ENCODE measurements around the gene SLC35D1. TPM values are rescaled to one million over a fixed set of nuclear protein-coding genes. Genes with fewer than 3 reads are reported as not detected.
"Not testable (repeated sequence)": the region's sequence is repeated elsewhere in the genome, so short reads cannot be mapped to it uniquely, and the experiment has no call there.

Gene SLC35D1
- total and polyA plus RNA-seq, 7 donors: 2.5 to 7.0 (median 5.9) TPM

DNA sequence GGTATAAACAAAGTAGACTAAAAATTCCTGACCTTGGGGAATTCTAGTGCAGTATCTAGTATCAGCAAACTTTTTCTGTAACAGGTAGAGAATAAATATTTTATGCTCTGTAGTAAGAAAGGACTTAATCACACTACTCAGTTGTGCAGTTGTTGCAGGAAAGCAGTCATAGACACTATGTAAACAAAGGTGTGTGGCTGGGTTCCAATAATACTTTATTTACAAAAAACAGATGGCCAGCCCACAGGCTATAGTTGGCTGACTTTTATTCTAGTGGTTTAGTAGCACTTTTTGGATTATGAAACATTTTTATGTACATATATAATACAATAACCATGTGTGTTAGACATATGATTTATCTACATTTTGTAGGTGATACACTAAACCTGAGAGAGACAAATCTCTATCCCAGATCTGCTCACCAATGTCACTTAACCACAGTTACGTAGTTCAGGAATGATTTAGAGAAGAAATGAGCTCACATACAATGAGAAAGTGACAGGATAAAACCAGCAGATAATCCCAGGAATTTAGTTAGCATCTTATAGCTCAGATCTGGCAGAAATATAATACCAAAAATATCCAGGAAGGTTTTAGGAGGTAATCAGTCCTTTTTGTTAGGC lies 73.1 kb downstream of the SLC35D1 start:
- 68 to 85% (median 76%) methylated on average over 1 of the region's 1 CpG for WGBS, 3 donors
- no peak for ATAC-seq
- intact Hi-C loops (cut with DNase I): no loop called here
- no peaks in the 10 kb centered on the region for H3K9me3 ChIP-seq
- H3K4me3 ChIP-seq: peak overlapping the region; percentile 51
- peaks cover 0 to 94% of the 10 kb centered on the region in 2 donors for H3K36me3 ChIP-seq (ENCODE audit: insufficient read depth in 1 of 2, low read depth in 1 of 2)
- H3K27ac ChIP-seq: peak overlapping the region; percentile 56
- TF ChIP-seq, protein P1, sequence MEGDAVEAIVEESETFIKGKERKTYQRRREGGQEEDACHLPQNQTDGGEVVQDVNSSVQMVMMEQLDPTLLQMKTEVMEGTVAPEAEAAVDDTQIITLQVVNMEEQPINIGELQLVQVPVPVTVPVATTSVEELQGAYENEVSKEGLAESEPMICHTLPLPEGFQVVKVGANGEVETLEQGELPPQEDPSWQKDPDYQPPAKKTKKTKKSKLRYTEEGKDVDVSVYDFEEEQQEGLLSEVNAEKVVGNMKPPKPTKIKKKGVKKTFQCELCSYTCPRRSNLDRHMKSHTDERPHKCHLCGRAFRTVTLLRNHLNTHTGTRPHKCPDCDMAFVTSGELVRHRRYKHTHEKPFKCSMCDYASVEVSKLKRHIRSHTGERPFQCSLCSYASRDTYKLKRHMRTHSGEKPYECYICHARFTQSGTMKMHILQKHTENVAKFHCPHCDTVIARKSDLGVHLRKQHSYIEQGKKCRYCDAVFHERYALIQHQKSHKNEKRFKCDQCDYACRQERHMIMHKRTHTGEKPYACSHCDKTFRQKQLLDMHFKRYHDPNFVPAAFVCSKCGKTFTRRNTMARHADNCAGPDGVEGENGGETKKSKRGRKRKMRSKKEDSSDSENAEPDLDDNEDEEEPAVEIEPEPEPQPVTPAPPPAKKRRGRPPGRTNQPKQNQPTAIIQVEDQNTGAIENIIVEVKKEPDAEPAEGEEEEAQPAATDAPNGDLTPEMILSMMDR (IDR thresholded peaks at IDR 0.05): no peak
- DNase-seq: no peak
- H3K27me3 ChIP-seq (ENCODE audit: insufficient read depth in 3 of 3, low read length in 2 of 3): no peaks in the 10 kb centered on the region
- H3K4me1 ChIP-seq: no peaks in the 10 kb centered on the region

DNA sequence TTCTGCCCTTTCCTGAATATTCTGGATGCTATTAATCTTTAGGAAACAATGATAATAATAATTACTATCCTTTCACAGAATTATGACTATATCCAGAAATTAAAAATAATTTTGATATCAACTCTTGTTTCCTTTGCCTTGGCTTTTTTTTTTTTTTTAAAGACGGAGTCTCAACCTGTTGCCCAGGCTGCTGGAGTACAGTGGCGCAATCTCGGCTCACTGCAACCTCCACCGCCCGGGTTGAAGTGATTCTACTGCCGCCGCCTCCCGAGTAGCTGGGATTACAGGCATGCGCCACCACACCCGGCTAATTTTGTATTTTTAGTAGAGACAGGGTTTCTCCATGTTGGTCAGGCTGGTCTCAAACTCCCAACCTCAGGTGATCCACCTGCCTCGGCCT lies 74.3 kb downstream of the SLC35D1 start:
- ATAC-seq; H3K27me3 ChIP-seq (ENCODE audit: insufficient read depth in 3 of 3, low read length in 2 of 3); intact Hi-C loops (cut with DNase I); H3K9me3 ChIP-seq; H3K4me1 ChIP-seq; DNase-seq; H3K27ac ChIP-seq; H3K4me3 ChIP-seq: not testable (repeated sequence)
- H3K36me3 ChIP-seq (ENCODE audit: insufficient read depth in 1 of 2, low read depth in 1 of 2): peaks cover 4 to 94% of the 10 kb centered on the region in 2 donors
- 95 to 99% (median 96%) methylated on average over 11 of the region's 11 CpGs for WGBS, 3 donors

DNA sequence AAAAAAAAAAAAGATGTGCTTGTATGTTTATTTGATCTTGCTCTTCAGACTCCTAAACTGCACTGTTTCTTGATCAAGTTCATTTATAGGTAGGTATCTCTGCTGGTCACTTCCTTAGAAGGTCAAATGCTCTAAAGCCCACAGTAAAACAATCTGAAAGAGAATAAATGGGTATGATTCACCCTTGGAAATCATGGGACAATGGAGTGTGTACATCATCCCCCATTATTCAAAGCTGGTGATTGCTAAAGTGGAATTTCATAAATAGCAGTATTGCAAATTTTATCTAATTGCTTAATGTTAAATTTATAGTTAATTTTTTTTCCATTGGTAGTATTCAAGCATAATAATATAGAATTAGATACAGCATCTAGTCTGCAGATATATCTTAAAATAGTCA lies 75.7 kb downstream of the SLC35D1 start:
- intact Hi-C loops (cut with DNase I): no loop called here
- no peak overlapping the region for H3K27ac ChIP-seq
- H3K36me3 ChIP-seq (ENCODE audit: insufficient read depth in 1 of 2, low read depth in 1 of 2): peaks cover 4 to 92% of the 10 kb centered on the region in 2 donors
- no peak for DNase-seq
- H3K4me3 ChIP-seq: no peak overlapping the region
- H3K27me3 ChIP-seq (ENCODE audit: insufficient read depth in 3 of 3, low read length in 2 of 3): no peaks in the 10 kb centered on the region
- TF ChIP-seq, protein P1 (IDR thresholded peaks at IDR 0.05): no peak
- H3K9me3 ChIP-seq: no peaks in the 10 kb centered on the region
- ATAC-seq: no peak
- H3K4me1 ChIP-seq: no peaks in the 10 kb centered on the region

DNA sequence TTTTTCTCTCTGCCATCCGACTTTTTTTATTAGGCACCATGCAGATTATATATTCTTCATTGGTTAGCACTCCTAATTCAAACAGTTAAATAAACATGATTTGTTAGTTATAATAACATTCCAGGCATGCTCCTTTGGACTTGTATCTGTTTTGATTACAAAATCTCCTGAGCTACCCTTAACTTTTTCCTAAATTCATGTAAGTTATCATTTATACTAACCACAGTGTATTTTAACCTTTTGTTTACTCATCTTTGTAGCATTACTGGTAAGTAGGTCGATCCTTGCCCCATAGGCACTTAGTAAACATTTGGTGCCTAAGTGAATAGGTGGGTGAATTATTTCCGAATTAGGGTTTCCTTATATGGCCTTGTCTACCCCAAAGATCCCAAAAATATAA lies 85.4 kb downstream of the SLC35D1 start:
- intact Hi-C loops (cut with DNase I): no loop called here
- DNase-seq: no peak
- H3K36me3 ChIP-seq (ENCODE audit: insufficient read depth in 1 of 2, low read depth in 1 of 2): peaks cover 0 to 95% of the 10 kb centered on the region in 2 donors
- ATAC-seq: no peak
- no peak overlapping the region for H3K27ac ChIP-seq
- WGBS, 3 donors: 95 to 97% (median 96%) methylated on average over 3 of the region's 3 CpGs
- TF ChIP-seq, protein P1 (IDR thresholded peaks at IDR 0.05): no peak
- no peaks in the 10 kb centered on the region for H3K27me3 ChIP-seq (ENCODE audit: insufficient read depth in 3 of 3, low read length in 2 of 3)
- H3K4me1 ChIP-seq: no peaks in the 10 kb centered on the region
- H3K4me3 ChIP-seq: no peak overlapping the region
- no peaks in the 10 kb centered on the region for H3K9me3 ChIP-seq

GRCh38 chr1:66966188-66966873 lies 87.6 kb downstream of the SLC35D1 start:
- H3K4me1 ChIP-seq; ATAC-seq; H3K27me3 ChIP-seq (ENCODE audit: insufficient read depth in 3 of 3, low read length in 2 of 3); DNase-seq; intact Hi-C loops (cut with DNase I); H3K4me3 ChIP-seq; H3K9me3 ChIP-seq; H3K27ac ChIP-seq: not testable (repeated sequence)
- 92 to 95% (median 95%) methylated on average over 6 to 7 of the region's 7 CpGs for WGBS, 3 donors
- peaks cover 0 to 96% of the 10 kb centered on the region in 2 donors for H3K36me3 ChIP-seq (ENCODE audit: insufficient read depth in 1 of 2, low read depth in 1 of 2)
